GM23338 (cell line): Measurements from ENCODE around the gene SLC22A17. TPM values are rescaled to one million over a fixed set of nuclear protein-coding genes. Genes with fewer than 3 reads are reported as not detected.

ENCODE experiments used
- ATAC-seq: fragments of 200-7000 bp; cut with Tn5 transposase; 3 replicates; pipeline ENCODE4 v1.9.1; 2020
- DNase-seq: peaks from one replicate; pipeline ENCODE4 v3.0.0-alpha.2; 2015; ENCODE audit warnings: low spot score
- H2AFZ ChIP-seq: fragments of 200-600 bp; sonication (generic); 2 replicates; pipeline ENCODE4 v1.8.0; 2016; ENCODE audit warnings: antibody characterized with exemption, mild to moderate bottlenecking, moderate library complexity
- H3F3A ChIP-seq: fragments of 200-600 bp; sonication (generic); replicated peaks from 2 replicates; pipeline ENCODE4 v1.8.0; 2017; ENCODE audit warnings: antibody characterized with exemption, mixed run types, low read depth
- H3K27ac ChIP-seq: fragments of 200-600 bp; sonication (generic); 2 replicates; pipeline ENCODE4 v1.6.1; 2016; ENCODE audit warnings: low read depth
- H3K27me3 ChIP-seq: fragments of 200-600 bp; sonication (generic); 2 replicates; pipeline ENCODE4 v1.8.0; 2016; ENCODE audit warnings: mild to moderate bottlenecking, mixed run types, moderate library complexity; ENCODE audit not compliant: insufficient read depth
- H3K36me3 ChIP-seq: fragments of 200-600 bp; sonication (generic); 2 replicates; pipeline ENCODE4 v1.8.0; 2016; ENCODE audit warnings: mild to moderate bottlenecking; ENCODE audit not compliant: insufficient read depth
- H3K4me1 ChIP-seq: fragments of 200-600 bp; sonication (generic); 2 replicates; pipeline ENCODE4 v1.8.0; 2016; ENCODE audit warnings: mild to moderate bottlenecking, moderate library complexity; ENCODE audit not compliant: insufficient read depth
- H3K4me2 ChIP-seq: fragments of 200-600 bp; sonication (generic); 2 replicates; pipeline ENCODE4 v1.7.1; 2017; ENCODE audit warnings: mixed run types
- H3K4me3 ChIP-seq: fragments of 200-600 bp; sonication (generic); 2 replicates; pipeline ENCODE4 v1.6.1; 2016; ENCODE audit warnings: mixed run types
- H3K79me2 ChIP-seq: fragments of 200-600 bp; sonication (generic); replicated peaks from 2 replicates; pipeline ENCODE4 v1.8.0; 2017; ENCODE audit warnings: mild to moderate bottlenecking; ENCODE audit not compliant: insufficient read depth
- H3K9me2 ChIP-seq: fragments of 200-600 bp; sonication (generic); 2 replicates; pipeline ENCODE4 v1.8.0; 2017; ENCODE audit not compliant: insufficient read depth
- H4K20me1 ChIP-seq: fragments of 200-600 bp; sonication (generic); replicated peaks from 2 replicates; pipeline ENCODE4 v1.8.0; 2017; ENCODE audit warnings: mild to moderate bottlenecking; ENCODE audit not compliant: insufficient read depth
- H3K27ac Mint-ChIP-seq: 2 replicates; pipeline ENCODE4 v1.8.0; 2020; ENCODE audit warnings: inconsistent platforms, mild to moderate bottlenecking, moderate library complexity, mixed read lengths
- H3K27me3 Mint-ChIP-seq: 3 replicates; pipeline ENCODE4 v1.8.0; 2022; ENCODE audit warnings: low read depth, mild to moderate bottlenecking, moderate library complexity, mixed read lengths, inconsistent platforms; ENCODE audit not compliant: insufficient read depth, poor library complexity
- H3K36me3 Mint-ChIP-seq: 3 replicates; pipeline ENCODE4 v1.8.0; 2021; ENCODE audit warnings: low read depth, mild to moderate bottlenecking, inconsistent platforms, moderate library complexity, mixed read lengths
- H3K4me1 Mint-ChIP-seq: 3 replicates; pipeline ENCODE4 v1.8.0; 2020; ENCODE audit warnings: mild to moderate bottlenecking, inconsistent platforms, mixed read lengths
- H3K4me3 Mint-ChIP-seq: 3 replicates; pipeline ENCODE4 v1.8.0; 2021; ENCODE audit warnings: moderate library complexity, mild to moderate bottlenecking, inconsistent platforms, mixed read lengths
- H3K9me3 Mint-ChIP-seq: 3 replicates; pipeline ENCODE4 v1.8.0; 2020; ENCODE audit warnings: moderate library complexity, mild to moderate bottlenecking, inconsistent platforms, mixed read lengths
- ETS1 ChIP-seq: IDR thresholded peaks from 2 replicates; pipeline ENCODE4 v1.6.1; 2016; ENCODE audit warnings: antibody characterized with exemption
- EZH2 ChIP-seq: fragments of 200-600 bp; sonication (generic); IDR thresholded peaks from one replicate; pipeline ENCODE4 v1.8.0; 2017; ENCODE audit warnings: antibody characterized with exemption, mild to moderate bottlenecking, low read depth; ENCODE audit not compliant: unreplicated experiment
- EZH2phosphoT487 ChIP-seq: fragments of 200-600 bp; sonication (generic); IDR thresholded peaks from one replicate; pipeline ENCODE4 v1.8.1; 2018; ENCODE audit warnings: antibody characterized with exemption; ENCODE audit not compliant: unreplicated experiment
- ZNF462 ChIP-seq: fragments of 250-450 bp; sonication (Bioruptor Pico); IDR thresholded peaks from 2 replicates; pipeline ENCODE4 v1.5.0; 2020; ENCODE audit warnings: mild to moderate bottlenecking, moderate library complexity
- polyA plus RNA-seq: library from polyadenylated mRNA; unstranded; fragments of >200 nt; fragmentation: Nextera tagmentation; extraction: Ambion mirVana; gene quantifications from 2 replicates; pipeline ENCODE4 v1.2.1, GENCODE V29; 2016
- total RNA-seq: library from RNA; depleted of rRNA; stranded (reverse); fragments of >200 nt; shearing (Covaris generic); gene quantifications from 2 replicates; pipeline ENCODE4 v1.2.3, GENCODE V29; 2014

The SLC22A17 gene
- total and polyA plus RNA-seq, 2 experiments from 2014 or later: 28.6 to 56.6 TPM

- Histone ChIP-seq H3K79me2 (peaks cover 6% of the 10 kb centered on the region; the same call in 1 of the 2 replicates), H3K9me2 (peaks cover 4% of the 10 kb centered on the region; the same call in 1 of the 2 replicates), H2AFZ (peak within 1 kb of the TSS; percentile 95), H3K4me1 (peaks cover 30% of the 10 kb centered on the region), H3F3A (peaks cover 18% of the 10 kb centered on the region), H3K27ac (peak within 1 kb of the TSS; percentile 78; the same call in 1 of the 2 replicates), H3K36me3 (no peaks in the 10 kb centered on the region), H3K4me3 (peak within 1 kb of the TSS; percentile 87), H3K27me3 (peaks cover 37% of the 10 kb centered on the region), H3K4me2 (peak within 1 kb of the TSS; percentile 97), H4K20me1 (peaks cover 3% of the 10 kb centered on the region; the same call in 1 of the 2 replicates)
- Mint-ChIP-seq H3K27me3 (peaks cover 37% of the 10 kb centered on the region), H3K4me3 (peak within 1 kb of the TSS; percentile 90), H3K36me3 (peaks cover 17% of the 10 kb centered on the region), H3K27ac (0 out of 2 replicates have a peak within 1 kb of the TSS, but pooled peaks have one; percentile 50), H3K9me3 (no peaks in the 10 kb centered on the region; the same call in 2 of the 3 replicates), H3K4me1 (peaks cover 45% of the 10 kb centered on the region)
- DNase-seq: peak; percentile 70
- TF ChIP-seq ETS1: no peak
- TF ChIP-seq EZH2phosphoT487: no peak
- TF ChIP-seq ZNF462 (CRISPR knock-in tag): no peak
- peak; percentile 7 for TF ChIP-seq EZH2
- ATAC-seq: peak; percentile 17
Measured at GRCh38 chr14:23365036-23365731, 12.5 kb upstream of the SLC22A17 start, which contains the start of gene EFS. Gene EFS (minus strand): TSS chr14:23365172. CDS start chr14:23365025, 147 bp downstream.
